ENCODE results near the gene PTGDR2. TPM values are rescaled to one million over a fixed set of nuclear protein-coding genes. Genes with fewer than 3 reads are reported as not detected.
A peak's percentile ranks its signal among the peaks of the same experiment; 100 is the strongest.

PTGDR2 gene
- total RNA-seq, 1 donor from 2014 or later = 2.6 TPM

- no peak for TF ChIP-seq CTCF (conservative IDR thresholded peaks at IDR 0.05)
- H3K4me1 Mint-ChIP-seq (ENCODE audit: unreplicated experiment) = peaks cover 6% of the 10 kb centered on the region
- peaks cover 8% of the 10 kb centered on the region for H3K36me3 Mint-ChIP-seq
- no peak for DNase-seq (ENCODE audit: extremely low spot score, unreplicated experiment)
- no peaks in the 10 kb centered on the region for H3K9me3 Mint-ChIP-seq
- no peaks in the 10 kb centered on the region for H3K27me3 Mint-ChIP-seq
- H3K27ac Mint-ChIP-seq = no peak overlapping the region
- H3K4me3 Mint-ChIP-seq = no peak overlapping the region
These were observed 22.7 kb upstream of the PTGDR2 start for GRCh38 chr11:60878245-60879101.

GRCh38 chr11:60876168-60876485 is 20.4 kb upstream of the PTGDR2 start:
- no peaks in the 10 kb centered on the region for H3K27me3 Mint-ChIP-seq
- peaks cover 6% of the 10 kb centered on the region for H3K4me1 Mint-ChIP-seq (ENCODE audit: unreplicated experiment)
- peaks cover 5% of the 10 kb centered on the region for H3K36me3 Mint-ChIP-seq
- H3K27ac Mint-ChIP-seq = no peak overlapping the region
- H3K9me3 Mint-ChIP-seq = no peaks in the 10 kb centered on the region
- no peak overlapping the region for H3K4me3 Mint-ChIP-seq
- TF ChIP-seq CTCF (conservative IDR thresholded peaks at IDR 0.05) = no peak
- peak; percentile 56 for DNase-seq (ENCODE audit: extremely low spot score, unreplicated experiment)

- Mint-ChIP-seq H3K27ac (peak overlapping the region; percentile 77), H3K27me3 (no peaks in the 10 kb centered on the region), H3K36me3 (peaks cover under 1% of the 10 kb centered on the region), H3K9me3 (no peaks in the 10 kb centered on the region), H3K4me1 (ENCODE audit: unreplicated experiment) (peaks cover under 1% of the 10 kb centered on the region), H3K4me3 (no peak overlapping the region)
- DNase-seq (ENCODE audit: extremely low spot score, unreplicated experiment) = peak; percentile 47
- TF ChIP-seq CTCF (conservative IDR thresholded peaks at IDR 0.05) = no peak
These were observed 19.8 kb upstream of the PTGDR2 start for GRCh38 chr11:60875366-60876167.

- no peaks in the 10 kb centered on the region for H3K9me3 Mint-ChIP-seq
- TF ChIP-seq CTCF (conservative IDR thresholded peaks at IDR 0.05) = no peak
- no peaks in the 10 kb centered on the region for H3K4me1 Mint-ChIP-seq (ENCODE audit: unreplicated experiment)
- H3K27ac Mint-ChIP-seq = no peak overlapping the region
- H3K36me3 Mint-ChIP-seq = no peaks in the 10 kb centered on the region
- peak; percentile 37 for DNase-seq (ENCODE audit: extremely low spot score, unreplicated experiment)
- H3K4me3 Mint-ChIP-seq = no peak overlapping the region
- no peaks in the 10 kb centered on the region for H3K27me3 Mint-ChIP-seq
These were observed 18.9 kb upstream of the PTGDR2 start for GRCh38 chr11:60874421-60875365.

GRCh38 chr11:60873533-60873932 is 17.8 kb upstream of the PTGDR2 start:
- no peak for DNase-seq (ENCODE audit: extremely low spot score, unreplicated experiment)
- H3K4me1 Mint-ChIP-seq (ENCODE audit: unreplicated experiment) = no peaks in the 10 kb centered on the region
- no peaks in the 10 kb centered on the region for H3K27me3 Mint-ChIP-seq
- no peak overlapping the region for H3K27ac Mint-ChIP-seq
- no peak overlapping the region for H3K4me3 Mint-ChIP-seq
- no peaks in the 10 kb centered on the region for H3K9me3 Mint-ChIP-seq
- H3K36me3 Mint-ChIP-seq = no peaks in the 10 kb centered on the region
- TF ChIP-seq CTCF (conservative IDR thresholded peaks at IDR 0.05) = no peak
